Measurements from ENCODE around the gene KIF26B.

GRCh38 chr1:245388687-245389086, 233.9 kb downstream of the KIF26B start:
- TF ChIP-seq CTCF (IDR thresholded peaks at IDR 0.05; ENCODE audit: low read depth, low read length): no peak
- TF ChIP-seq POLR2A (IDR thresholded peaks at IDR 0.05; ENCODE audit: extremely low read depth, insufficient read length): no peak
- no peak for TF ChIP-seq MAX (IDR thresholded peaks at IDR 0.05; ENCODE audit: low read depth, low read length)

All from NB4 (cell line).